Body of pancreas (tissue), 4 donors: ENCODE data around the gene TMC5. TPM values are rescaled to one million over a fixed set of nuclear protein-coding genes. Genes with fewer than 3 reads are reported as not detected.
A peak's percentile ranks its signal among the peaks of the same experiment; 100 is the strongest.

ENCODE experiments used
- ATAC-seq: fragments of 150-250 bp; one replicate; pipeline ENCODE4 v1.9.1; 2016
- DNase-seq, 4 donors: peaks; one replicate each; pipeline ENCODE4 v3.0.0-alpha.2; 2019
- H3K27ac ChIP-seq, 4 donors: fragments of 200-600 bp; sonication (generic); 1 replicate in 3 of 4; 2 replicates in 1 of 4; pipeline versions ENCODE4 v1.5.1 to v1.6.1; 2016 to 2019; ENCODE audit warnings: mild to moderate bottlenecking in 1 of 4, mixed read lengths in 1 of 4, moderate library complexity in 1 of 4
- H3K27me3 ChIP-seq, 2 donors: fragments of 200-600 bp; sonication (generic); one replicate each; pipeline ENCODE4 v1.6.0; 2016; ENCODE audit warnings: mild to moderate bottlenecking in 1 of 2
- H3K36me3 ChIP-seq, 2 donors: fragments of 200-600 bp; sonication (generic); replicated peaks in 1 of 2; 2 replicates each; pipeline ENCODE4 v1.5.1; 2016; ENCODE audit warnings: low read depth in 2 of 2; ENCODE audit not compliant: insufficient read depth in 1 of 2
- H3K4me1 ChIP-seq: fragments of 200-600 bp; sonication (generic); one replicate; pipeline ENCODE4 v1.6.0; 2016
- H3K4me3 ChIP-seq, 2 donors: fragments of 200-600 bp; sonication (generic); 1 replicate in 1 of 2; 2 replicates in 1 of 2; pipeline ENCODE4 v1.5.1; 2016 to 2019
- H3K9me3 ChIP-seq, 3 donors: fragments of 200-600 bp; sonication (generic); 1 replicate in 2 of 3; 2 replicates in 1 of 3; pipeline ENCODE4 v1.5.1; 2016
- POLR2A ChIP-seq, 3 donors: fragments of 450-650 bp; IDR thresholded peaks; one replicate each; pipeline ENCODE4 v1.6.1; 2016; ENCODE audit warnings: antibody characterized with exemption in 3 of 3, mild to moderate bottlenecking in 2 of 3
- WGBS, 2 donors: methylation state at CpG; one replicate each; pipeline ENCODE4 v1.1.5; 2017; 5-methylcytosine and 5-hydroxymethylcytosine counted together
- intact Hi-C: fragments of 100-400 bp; cut with DNase I; formaldehyde crosslinking; loops from one replicate; pipeline ENCODE4 v1.15.1; 2023
- total RNA-seq, 2 donors: library from RNA; depleted of rRNA; stranded (reverse); fragments of >200 nt; gene quantifications; one replicate each; pipeline ENCODE4 v1.1.0, GENCODE V29; 2016
- TF ChIP-seq, protein P1 (sequence below), 7 experiments: fragments of 450-650 bp in 4 of 7; fragments of 200-600 bp in 3 of 7; sonication (generic) in 3 of 7; IDR thresholded peaks; one replicate each; pipeline ENCODE4 v1.5.1; 2016 to 2019; ENCODE audit warnings: antibody characterized with exemption in 7 of 7

The TMC5 gene
- total RNA-seq, 2 donors from 2014 or later: 0.66 to 2.3 TPM

DNA sequence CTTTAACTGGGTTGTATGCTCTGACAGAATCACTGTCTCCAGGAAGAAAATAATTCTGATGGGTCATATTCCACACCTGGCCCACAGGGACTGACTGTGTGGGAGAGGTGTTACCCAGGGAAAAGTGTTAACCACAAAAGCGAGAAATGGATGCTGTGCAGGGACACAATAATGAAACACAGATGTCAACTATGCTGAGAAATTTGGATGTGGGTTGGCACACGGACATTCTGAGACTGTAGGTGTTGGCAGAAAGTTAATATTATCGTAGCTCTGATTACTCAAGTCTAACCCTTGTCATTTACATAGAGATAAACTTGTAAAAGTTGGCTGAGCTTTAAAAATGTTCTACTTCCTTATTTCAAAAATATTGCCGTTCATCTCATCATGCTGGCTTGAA lies 19.6 kb downstream of the TMC5 start:
- WGBS, 2 donors: 14 to 21% methylated on average over 4 of the region's 4 CpGs
- Histone ChIP-seq H3K36me3 (no peaks in the 10 kb centered on the region), H3K27me3 (no peaks in the 10 kb centered on the region), H3K9me3 (no peaks in the 10 kb centered on the region), H3K4me3 (no peak overlapping the region), H3K4me1 (peaks cover 25% of the 10 kb centered on the region), H3K27ac (peak overlapping the region in 2 of 4 donors; percentile 47 to 81)
- intact Hi-C loops: no loop called here
- ATAC-seq: peak; percentile 70
- no peak for TF ChIP-seq POLR2A (IDR thresholded peaks at IDR 0.05)
- TF ChIP-seq, protein P1, sequence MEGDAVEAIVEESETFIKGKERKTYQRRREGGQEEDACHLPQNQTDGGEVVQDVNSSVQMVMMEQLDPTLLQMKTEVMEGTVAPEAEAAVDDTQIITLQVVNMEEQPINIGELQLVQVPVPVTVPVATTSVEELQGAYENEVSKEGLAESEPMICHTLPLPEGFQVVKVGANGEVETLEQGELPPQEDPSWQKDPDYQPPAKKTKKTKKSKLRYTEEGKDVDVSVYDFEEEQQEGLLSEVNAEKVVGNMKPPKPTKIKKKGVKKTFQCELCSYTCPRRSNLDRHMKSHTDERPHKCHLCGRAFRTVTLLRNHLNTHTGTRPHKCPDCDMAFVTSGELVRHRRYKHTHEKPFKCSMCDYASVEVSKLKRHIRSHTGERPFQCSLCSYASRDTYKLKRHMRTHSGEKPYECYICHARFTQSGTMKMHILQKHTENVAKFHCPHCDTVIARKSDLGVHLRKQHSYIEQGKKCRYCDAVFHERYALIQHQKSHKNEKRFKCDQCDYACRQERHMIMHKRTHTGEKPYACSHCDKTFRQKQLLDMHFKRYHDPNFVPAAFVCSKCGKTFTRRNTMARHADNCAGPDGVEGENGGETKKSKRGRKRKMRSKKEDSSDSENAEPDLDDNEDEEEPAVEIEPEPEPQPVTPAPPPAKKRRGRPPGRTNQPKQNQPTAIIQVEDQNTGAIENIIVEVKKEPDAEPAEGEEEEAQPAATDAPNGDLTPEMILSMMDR (IDR thresholded peaks at IDR 0.05): no peak
- DNase-seq: peak in 2 of 4 donors; percentile 10 to 39

DNA sequence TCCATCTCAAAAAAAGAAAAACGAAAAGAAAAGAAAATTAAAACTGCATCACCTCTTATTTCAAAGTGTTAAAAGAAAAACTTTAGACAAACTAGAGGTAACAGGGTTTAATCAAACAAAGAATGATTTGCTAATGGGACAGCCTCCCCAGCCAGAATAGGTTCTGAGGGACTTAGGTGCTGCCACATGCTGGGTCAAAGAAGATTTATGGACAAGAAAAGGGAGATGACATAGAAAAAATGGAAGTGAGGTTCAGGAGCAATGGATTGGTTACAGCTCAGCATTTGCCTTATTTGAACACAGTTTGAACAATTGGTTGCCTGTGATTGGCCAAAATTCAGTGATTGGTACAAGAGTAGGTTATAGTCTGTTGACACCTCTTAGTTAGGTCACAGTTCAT lies 21.1 kb downstream of the TMC5 start:
- Histone ChIP-seq H3K9me3 (no peaks in the 10 kb centered on the region), H3K36me3 (no peaks in the 10 kb centered on the region), H3K4me3 (no peak overlapping the region), H3K4me1 (peaks cover 14% of the 10 kb centered on the region), H3K27me3 (no peaks in the 10 kb centered on the region), H3K27ac (no peak overlapping the region)
- ATAC-seq (no peak), DNase-seq (no peak)
- TF ChIP-seq POLR2A (IDR thresholded peaks at IDR 0.05): no peak
- TF ChIP-seq, protein P1 (IDR thresholded peaks at IDR 0.05): no peak
- intact Hi-C loops: no loop called here
- whole genome bisulfite sequencing, 2 donors: 30 to 63% methylated on average over 1 of the region's 1 CpG

DNA sequence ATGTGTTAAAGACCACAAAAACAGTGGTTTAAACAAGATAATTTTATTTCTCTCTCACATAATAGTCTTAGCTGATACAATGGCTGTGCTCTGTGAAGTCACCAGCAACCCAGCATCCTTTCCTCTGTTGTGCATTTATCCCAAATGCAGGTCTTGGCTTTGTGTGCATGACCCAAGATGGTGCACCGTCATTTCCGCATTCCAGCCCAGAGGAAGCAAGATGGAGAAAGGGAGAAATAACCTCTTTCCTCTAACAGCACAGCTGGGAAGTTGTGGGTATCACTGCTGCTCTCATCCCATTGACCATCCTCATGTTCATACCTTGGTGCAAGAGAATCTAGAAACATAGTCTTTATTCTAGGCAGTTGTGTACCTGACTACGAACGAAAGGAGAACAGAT lies 21.8 kb downstream of the TMC5 start:
- Histone ChIP-seq H3K36me3 (no peaks in the 10 kb centered on the region), H3K4me1 (peaks cover 14% of the 10 kb centered on the region), H3K9me3 (no peaks in the 10 kb centered on the region), H3K27ac (no peak overlapping the region), H3K27me3 (no peaks in the 10 kb centered on the region), H3K4me3 (no peak overlapping the region)
- intact Hi-C loops: no loop called here
- ATAC-seq (no peak), DNase-seq (no peak)
- 69 to 72% methylated on average over 4 of the region's 4 CpGs for WGBS, 2 donors
- TF ChIP-seq, protein P1 (IDR thresholded peaks at IDR 0.05): no peak
- TF ChIP-seq POLR2A (IDR thresholded peaks at IDR 0.05): no peak

DNA sequence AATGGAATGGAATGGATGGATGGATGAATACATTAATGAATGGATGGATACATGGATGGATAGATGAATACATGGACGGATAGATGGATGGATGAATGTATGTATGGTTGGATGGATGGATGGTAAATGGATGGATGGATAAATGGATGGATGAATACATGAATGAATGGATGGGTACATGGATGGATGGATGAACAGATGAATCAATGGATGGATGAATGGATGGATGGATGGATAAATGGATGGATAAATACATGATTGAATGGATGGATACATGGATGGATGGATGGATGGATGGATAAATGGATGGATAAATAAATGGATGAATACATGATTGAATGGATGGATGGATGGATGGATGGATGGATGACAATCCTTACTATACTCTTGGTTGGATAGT lies 26.0 kb downstream of the TMC5 start:
- 27 to 34% methylated on average over 1 of the region's 1 CpG for WGBS, 2 donors
- TF ChIP-seq, protein P1 (IDR thresholded peaks at IDR 0.05): no peak
- TF ChIP-seq POLR2A (IDR thresholded peaks at IDR 0.05): no peak
- Histone ChIP-seq H3K9me3 (no peaks in the 10 kb centered on the region), H3K27ac (no peak overlapping the region), H3K4me3 (no peak overlapping the region), H3K27me3 (no peaks in the 10 kb centered on the region), H3K36me3 (no peaks in the 10 kb centered on the region), H3K4me1 (no peaks in the 10 kb centered on the region)
- DNase-seq (no peak), ATAC-seq (no peak)
- intact Hi-C loops: no loop called here

DNA sequence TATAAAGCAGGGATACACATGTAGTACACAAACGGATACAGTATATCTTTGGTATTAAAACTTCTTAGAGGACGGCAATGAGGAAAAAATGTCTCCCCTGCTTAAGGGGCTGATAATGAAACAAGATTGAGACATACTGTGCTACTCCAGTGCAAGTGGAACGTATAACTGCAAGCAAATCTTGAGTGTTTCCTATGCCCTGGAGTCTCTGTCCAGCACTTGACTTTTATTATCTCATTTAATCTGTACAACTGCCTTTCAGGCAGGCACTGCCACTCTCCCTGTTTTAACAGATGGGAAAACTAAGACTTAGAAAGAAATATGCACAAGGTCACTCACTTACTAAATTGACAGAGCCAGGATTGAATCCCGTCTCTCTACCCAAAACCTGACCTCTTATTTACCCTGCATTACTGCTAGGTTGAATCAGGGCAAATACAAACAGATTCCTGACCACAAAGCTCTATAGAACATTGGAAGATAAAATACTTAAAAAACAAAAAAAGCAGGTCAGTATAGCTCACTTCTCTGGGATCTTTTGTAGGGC lies 28.7 kb downstream of the TMC5 start:
- no peak for ATAC-seq

More for the DNA sequence above, 28.7 kb downstream of the TMC5 start:
- TF ChIP-seq, protein P1 (IDR thresholded peaks at IDR 0.05): no peak
- no peak for TF ChIP-seq POLR2A (IDR thresholded peaks at IDR 0.05)
- intact Hi-C loops: no loop called here
- Histone ChIP-seq H3K9me3 (no peaks in the 10 kb centered on the region), H3K4me3 (no peak overlapping the region), H3K27ac (no peak overlapping the region), H3K4me1 (no peaks in the 10 kb centered on the region), H3K36me3 (no peaks in the 10 kb centered on the region), H3K27me3 (no peaks in the 10 kb centered on the region)
- no peak for DNase-seq
- WGBS, 2 donors: 54 to 59% methylated on average over 4 of the region's 4 CpGs
